Measurements from ENCODE around the gene FPR3.
"Not testable (repeated sequence)": the region's sequence is repeated elsewhere in the genome, so short reads cannot be mapped to it uniquely, and the experiment has no call there.

The FPR3 gene, protein sequence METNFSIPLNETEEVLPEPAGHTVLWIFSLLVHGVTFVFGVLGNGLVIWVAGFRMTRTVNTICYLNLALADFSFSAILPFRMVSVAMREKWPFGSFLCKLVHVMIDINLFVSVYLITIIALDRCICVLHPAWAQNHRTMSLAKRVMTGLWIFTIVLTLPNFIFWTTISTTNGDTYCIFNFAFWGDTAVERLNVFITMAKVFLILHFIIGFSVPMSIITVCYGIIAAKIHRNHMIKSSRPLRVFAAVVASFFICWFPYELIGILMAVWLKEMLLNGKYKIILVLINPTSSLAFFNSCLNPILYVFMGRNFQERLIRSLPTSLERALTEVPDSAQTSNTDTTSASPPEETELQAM

DNA sequence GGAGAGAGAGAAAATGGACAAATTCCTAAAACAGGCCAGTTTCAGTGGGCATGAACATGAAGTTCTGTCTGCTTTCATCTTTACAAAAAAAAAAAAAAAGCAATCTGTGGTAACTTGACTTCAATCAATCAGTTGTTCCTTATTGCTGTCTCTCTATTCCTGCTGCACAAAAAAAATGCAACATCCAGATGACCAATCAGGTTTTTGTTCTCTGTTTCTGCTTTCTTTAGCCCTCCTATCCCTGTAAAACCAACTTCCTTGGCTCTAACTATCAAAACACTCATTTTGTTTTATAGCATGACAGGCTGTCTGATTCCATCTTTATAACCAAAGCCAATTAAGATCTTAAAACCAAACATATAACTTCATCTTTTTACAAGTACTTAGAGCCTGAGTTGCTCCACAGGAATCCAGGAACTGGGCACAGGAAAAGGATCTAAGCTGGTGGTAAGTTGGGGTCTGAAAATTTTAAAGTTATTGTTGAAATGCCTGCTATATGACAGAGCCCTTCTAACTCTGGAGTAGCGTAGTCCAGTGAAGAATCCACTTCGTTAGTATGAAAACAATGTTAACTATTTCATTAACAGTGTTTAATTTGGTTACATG, at the start of gene FPR3:
Gene FPR3, plus strand, starts transcription at position 273 of the 606 bp plus-strand sequence. CDS start 28,592 bp downstream, outside the sequence.
- no peak for DNase-seq

DNA sequence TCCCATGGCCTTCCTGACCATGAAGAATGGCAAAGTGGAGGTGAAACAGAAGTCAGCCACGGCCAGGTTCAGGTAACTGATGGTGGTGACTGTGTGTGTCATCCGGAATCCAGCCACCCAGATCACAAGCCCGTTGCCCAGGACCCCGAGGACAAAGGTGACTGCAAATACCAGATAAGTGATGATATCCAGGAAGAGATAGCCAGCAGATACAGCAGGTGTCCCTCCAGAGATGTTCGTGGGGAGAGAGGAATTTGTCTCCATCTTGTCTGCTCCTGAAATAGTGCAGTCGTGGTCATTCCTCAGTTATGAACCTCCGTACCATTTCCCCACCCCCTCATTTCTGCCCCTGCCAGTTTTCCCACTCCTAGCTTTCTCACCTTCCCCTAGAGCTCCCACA, 48.2 kb upstream of the FPR3 start:
- no peak for DNase-seq

DNA sequence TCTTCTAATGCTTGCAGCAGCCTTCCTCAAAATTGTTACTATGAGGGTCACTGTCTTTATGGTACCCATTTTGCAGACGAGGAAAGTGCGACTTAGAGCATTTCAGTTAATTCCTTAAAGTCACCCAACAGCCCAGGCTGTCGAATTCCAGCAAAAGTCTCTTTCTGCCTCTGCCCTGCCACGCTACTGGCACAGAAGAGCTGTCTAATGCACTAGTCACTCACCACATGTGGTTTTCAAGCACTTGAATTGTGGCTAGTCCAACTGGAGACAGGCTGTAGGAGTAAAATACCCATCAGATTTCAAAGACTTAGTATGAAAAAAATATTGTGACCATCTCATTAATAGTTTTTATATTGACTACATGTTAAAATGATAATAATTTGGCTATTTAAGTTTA, 45.0 kb upstream of the FPR3 start:
- DNase-seq: no peak

DNA sequence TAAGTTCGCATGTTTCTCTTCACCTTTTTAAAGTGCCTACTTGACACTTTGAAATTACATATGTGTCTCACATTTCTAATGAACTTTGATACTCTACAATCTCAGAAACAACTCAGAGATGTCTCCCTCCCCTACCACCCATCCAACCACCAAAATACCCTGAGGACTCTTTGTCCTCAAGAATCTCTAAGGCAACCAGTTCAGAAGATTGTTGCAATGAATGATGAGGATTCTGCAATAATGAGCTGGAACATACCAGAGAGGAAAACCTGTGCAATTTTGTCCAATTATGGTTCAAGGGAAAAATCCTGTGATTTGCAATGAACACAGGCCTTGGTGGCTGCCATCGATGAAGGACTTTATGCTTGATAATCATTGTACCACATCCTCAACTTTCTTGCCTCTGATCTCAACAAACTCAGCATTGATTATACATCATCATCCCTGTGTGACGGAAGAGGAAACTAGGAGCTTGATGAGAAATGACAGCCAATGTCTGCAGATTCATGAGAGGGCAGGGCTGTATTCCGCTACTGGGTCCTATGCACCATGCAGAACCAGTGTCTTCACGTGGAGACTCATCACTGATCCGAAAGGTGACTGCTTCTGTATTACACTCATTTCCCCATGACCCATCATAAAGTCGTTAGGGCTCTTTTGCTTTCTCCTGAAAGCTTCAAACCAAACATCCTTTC, 44.4 kb upstream of the FPR3 start:
- DNase-seq: no peak

DNA sequence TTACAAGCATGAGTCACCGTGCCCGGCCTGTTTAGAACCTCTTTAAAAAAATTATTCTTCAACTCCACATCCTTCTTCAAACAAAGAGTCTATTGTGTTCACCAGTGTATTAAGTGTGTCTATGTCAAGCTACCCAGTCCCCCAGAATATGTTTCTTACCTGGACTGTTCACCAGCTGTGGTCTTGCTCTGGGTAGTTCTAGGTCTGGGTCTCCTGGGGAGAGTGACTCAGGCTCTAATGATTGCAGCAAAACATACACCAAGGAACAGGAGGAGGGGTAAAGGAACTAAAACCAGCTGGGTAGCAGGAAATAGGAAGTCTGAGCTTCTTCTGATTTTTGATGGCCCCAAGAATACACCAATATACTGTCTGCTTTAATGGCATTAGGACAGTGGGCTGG, 43.3 kb upstream of the FPR3 start, which contains the start of gene FPR1:
Gene FPR1, minus strand, starts transcription at position 224 of the 400 bp plus-strand sequence. CDS start 4,884 bp downstream, outside the sequence.
- DNase-seq: no peak

DNA sequence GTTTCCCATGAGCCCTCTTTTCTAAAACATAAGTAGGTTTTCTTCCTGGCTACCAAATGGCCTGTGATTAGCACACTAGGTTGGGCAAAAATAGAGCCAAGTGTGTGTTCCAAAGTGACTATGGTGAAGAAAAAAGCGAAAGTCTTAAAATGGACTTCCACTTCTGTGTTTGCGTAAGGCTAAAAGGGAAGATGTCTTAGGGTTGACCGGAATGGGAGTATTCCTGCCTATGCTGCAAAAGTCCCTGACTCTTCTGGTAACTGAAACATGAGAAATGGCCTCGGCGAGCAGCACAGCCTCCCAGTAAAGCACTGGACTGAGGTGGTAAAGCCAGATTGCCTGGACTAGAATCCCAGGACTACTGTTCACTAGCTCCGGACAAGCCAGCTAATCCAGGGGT, 40.8 kb upstream of the FPR3 start:
- no peak for DNase-seq

DNA sequence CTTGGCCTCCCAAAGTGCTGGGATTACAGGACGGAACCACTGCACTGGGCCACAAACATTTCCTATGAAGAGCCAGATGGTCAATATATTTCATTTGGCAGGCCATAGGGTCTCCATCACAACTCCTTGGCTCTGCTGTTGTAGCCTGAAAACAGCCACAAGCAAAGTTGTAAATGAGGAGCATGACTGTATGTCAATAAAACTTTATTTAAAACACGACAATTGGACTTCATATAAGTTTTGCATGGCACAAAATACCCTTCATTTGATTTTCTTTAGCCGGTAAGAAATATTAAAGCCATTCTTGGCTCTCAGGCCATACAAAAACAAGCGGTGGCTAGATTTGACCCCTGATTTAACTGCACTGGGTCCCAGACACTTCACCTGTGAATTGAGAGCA, 40.2 kb upstream of the FPR3 start:
- DNase-seq: no peak

DNA sequence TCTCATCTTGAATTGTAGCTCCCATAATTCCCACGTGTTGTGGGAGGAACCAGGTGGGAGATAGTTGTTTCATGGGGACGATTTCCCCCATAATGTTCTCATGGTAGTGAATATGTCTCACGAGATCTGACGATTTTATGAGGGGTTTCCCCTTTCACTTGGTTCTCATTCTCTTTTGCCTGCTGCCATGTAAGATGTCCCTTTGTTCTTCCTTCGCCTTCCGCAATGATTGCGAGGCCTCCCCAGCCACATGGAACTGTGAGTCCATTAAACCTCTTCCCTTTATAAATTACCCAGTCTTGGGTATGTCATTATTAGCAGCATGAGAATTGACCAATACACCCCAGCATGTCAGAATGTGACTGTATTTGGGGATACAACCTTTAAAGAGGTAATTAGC, 39.4 kb upstream of the FPR3 start:
- DNase-seq: no peak

DNA sequence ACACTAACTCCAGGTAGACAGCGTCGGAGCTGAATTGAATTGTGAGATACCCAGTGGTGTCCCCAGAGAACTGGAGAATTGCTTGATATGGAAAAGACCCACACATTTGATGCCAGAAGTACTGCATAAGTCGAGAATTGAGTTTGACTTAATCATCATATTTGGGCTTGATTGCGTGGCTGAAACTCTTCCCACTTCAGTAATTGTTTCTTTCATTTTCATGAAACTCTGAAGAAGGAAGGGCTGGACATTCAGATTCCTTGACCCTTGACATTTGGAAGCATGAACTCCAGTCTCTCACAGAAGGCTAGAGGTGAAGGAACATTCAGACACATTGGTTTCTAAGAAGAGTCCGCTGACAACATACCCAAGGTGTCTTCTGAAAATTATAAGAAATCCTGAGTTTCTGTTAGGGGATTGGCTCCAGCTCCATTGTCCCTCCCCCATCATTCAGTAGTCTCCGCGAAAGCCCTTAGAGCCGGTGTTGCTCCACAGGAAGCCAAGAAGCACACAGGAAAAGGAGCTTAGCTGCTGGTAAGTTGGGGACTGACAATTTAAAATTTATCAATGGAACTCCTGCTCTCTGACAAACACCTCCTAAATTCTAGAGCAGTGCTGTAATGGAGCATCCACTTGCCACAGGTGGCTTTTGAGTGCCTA, 34.1 kb upstream of the FPR3 start, which contains the start of gene FPR2:
Gene FPR2, plus strand, starts transcription at position 484 of the 660 bp plus-strand sequence. CDS start 7,479 bp downstream, outside the sequence.
- no peak for DNase-seq

DNA sequence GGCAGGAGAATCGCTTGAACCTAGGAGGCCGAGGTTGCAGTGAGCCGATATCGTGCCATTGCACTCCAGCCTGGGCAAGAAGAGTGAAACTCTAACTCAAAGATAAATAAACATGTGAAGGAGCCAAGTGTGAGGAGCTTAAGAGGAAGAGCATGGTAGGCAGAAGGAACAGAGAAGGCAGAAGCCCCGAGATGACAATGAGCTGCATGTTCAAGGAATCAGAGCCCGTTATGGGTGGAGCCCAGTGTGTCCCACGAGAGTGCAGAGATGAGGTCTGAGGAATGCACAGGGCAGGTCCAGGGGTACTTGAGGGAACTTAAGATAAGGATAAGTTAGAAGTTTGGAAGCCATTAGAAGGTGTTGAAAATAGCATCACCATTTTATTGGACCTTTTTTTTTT, 33.3 kb upstream of the FPR3 start:
- no peak for DNase-seq

DNA sequence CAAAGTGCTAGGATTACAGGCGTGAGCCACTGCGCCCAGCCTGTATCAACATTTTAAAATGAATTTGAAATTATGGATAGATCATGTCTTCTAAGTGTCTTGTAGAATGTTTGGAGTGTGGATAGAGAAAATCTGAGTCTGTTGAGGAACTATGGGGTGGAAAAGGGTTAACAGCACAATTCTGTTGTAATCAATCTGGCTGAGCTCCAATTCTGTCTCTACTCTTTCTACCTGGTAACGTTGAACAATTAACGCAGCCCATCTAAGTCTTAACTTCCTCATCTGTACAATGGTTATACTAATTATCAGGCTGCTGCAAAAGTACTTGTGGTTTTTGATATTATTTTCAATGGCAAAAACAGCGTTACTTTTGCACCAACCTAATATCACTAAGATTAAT, 29.9 kb upstream of the FPR3 start:
- DNase-seq: no peak

DNA sequence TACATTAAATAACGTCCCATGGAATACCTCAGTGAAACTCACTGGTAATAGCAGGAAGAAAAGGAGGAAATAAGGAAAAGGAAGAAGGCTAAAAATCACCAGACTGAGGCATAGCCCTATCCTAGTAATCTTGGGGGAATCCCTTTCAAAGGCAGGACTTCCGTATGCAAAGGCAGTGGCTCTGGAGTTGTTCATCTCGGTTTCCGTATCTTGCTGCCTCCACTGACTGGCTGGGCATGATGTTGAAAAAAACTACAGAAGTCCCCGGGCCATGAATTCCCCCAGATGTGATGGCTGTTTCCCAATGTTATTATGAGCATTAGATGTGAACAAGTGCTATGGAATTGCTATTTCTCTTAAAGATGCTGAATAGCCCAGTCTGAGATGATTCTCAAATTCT, 28.5 kb upstream of the FPR3 start:
- DNase-seq: no peak

DNA sequence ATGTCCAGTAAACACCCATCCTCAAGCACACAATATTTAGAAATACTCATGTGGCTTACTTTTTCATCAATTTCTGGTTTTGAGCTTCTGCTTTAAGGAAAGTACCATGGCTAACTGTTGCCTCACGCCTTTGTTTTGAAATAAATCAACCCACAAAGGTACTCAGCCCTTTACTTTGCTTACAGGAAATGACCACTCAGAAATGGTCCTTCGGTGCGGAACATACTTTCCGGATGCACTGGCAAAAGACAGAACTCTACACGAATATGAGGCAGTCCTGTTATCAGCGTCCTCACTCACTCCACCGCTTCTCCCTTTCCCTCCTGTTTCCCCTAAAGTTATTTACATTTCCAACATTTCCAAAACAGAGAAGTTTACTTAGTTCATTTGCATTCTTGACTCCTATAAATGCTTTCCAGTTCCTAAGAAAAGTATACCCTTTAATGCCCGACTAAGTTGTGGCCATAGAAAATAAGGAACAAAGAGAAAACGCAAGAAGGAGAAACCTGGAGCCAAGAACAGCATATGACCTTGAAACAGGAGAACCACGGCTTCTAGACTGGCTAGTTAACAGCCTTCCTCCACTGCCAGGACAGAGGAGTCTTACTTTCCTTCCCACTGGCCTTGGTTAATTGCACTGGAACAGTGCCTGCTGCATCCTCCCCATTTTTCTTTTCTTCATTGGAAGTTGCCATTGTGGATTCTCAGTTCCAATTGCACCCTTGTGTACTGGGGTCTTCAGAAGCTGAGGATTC, 23.4 kb upstream of the FPR3 start:
- no peak for DNase-seq

DNA sequence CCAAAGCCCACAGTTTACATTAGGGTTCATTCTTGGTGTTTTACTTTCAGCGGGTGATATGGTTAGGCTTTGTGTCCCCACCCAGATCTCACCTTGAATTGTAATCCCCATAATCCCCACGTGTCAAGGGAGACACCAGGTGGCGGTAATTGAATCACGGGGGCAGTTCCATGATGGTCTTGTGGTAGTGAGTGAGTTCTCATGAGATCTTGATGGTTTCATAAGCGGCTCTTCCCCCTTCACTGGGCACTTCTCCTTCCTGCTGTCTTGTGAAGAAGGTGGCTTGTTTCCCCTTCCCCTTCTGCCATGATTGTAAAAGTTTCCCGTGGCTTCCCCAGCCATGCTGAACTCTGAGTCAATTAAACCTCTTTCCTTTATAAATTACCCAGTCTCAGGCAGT, 22.0 kb upstream of the FPR3 start:
- no peak for DNase-seq

DNA sequence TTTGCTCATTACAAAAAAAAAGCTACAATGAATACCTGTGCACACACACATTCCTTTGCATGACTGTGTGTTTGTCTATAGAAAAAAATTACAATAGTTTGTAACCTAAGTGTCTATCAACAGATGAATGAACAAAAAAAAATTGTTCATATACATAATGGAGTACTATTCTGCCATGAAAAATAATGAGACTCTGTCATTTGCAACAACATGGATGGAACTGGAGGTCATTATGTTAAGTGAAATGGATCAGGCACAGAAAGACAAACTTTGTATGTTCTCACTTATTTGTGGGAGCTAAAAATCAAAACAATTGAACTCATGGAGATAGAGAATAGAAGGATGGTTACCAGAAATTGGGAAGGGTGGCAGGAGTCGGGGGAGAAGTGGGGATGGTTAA, 18.4 kb upstream of the FPR3 start:
- DNase-seq: not testable (repeated sequence)

DNA sequence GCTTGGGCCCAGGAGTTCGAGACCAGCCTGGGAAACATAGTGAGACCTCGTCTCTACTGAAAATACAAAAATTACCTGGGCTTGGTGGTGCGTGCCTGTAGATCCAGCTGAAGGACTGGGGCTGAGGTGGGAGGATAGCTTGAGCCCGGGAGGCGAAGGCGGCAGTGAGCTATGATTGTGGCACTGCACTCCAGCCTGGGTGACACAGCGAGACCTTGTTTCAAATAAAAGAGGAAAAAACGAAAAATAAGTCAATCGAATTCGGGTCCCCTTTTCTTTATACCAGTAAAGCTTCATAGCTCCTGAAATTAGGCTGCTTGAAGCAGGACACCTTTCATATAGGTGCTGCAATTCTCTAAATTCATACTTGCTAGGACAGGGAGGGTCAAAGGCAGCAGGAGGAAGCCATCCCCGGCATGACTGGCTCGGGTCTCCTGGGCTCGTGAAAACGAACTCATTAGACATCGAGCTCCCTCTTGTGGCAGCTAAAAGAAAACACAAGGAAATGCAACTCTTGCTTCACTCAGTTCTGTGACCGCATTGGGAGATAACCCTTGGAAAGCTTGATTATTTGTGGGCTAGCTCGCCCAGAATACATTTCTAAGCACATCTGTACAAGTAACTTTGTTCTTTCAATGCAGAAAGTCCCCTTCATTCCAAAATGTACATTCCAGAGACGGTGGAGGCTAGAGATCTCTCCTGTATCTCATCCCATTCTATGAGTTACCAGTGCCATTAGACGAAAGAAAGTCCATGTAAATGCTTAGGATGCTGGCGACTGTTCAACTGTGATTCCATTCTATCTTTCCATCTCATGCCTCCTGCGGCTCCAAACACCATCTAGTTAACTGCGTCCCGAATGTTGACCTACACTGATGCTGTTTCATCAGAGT, 17.1 kb upstream of the FPR3 start:
- peak; percentile 7 for DNase-seq

DNA sequence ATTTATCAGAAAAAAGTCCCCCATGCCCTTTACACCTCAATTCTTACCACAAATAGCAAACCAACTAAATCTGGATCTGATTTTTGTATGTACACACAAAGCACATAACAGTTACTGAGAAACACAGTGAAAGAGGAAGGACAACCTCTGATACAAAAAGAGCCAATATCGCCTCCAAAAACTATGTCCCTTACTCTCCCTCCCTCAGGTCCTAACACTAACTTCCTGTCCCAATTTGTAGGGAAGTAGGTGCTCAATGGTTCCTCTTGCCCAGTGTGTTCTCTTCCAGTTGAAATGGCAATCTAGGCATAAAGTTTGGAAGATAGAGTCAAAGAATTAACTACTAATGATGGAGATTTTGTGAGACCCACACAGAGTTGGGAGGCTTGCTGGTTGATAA, 15.8 kb upstream of the FPR3 start:
- DNase-seq: no peak

DNA sequence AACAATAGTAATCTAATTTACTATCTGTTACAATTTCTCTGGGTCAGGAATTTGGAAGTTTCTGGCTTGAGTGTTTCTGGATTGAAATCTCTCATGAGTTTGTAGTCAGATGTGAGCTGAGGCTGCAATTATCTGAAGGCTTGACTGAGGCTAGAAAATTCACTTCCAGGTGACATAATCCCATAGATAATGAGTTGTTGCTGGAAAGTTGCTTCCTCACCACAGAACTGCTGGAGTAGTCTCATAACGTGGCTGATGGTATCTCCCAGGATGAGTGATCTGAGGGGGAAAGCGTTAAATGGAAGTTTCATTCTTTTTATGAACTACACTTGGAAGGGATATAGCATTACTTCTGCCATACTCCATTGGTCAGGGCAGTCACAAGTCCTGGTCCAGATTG, 15.3 kb upstream of the FPR3 start:
- no peak for DNase-seq

DNA sequence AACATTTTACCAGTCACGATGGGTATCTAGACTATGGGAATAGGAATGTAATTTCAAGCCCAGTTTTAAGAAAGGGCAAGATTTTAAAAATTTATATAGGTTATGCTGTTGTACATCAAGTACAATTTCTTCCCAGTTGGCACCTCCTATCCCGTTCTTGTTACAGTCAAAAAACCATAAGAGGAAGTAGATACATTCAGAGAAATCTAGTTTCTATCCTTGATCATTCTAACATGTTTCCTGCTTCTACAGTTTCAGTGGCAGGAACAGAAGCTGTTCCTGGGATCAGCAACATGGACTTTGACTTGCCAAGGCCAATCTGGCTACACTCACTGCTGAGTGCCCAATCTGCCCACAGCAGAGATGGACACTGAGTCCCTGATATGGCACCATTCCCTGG, 14.7 kb upstream of the FPR3 start:
- no peak for DNase-seq

DNA sequence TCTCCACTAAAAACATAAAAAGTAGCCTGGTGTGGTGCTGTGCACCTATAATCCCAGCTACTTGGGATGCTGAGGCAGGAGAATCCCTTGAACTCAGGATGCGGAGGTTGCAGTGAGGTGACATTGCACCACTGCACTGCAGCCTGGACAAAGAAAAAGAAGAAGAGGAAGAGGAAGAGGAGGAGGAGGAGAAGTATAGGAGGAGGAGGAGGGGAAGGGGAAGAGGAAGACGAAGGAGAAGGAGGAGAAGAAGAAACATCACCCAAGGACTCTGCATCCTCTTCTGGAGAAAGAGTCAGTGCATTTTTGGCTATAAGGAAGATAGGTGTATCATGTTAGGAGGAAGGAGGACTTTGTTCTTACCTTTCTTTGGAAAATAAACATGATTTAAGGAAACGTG, 13.0 kb upstream of the FPR3 start:
- DNase-seq: no peak

DNA sequence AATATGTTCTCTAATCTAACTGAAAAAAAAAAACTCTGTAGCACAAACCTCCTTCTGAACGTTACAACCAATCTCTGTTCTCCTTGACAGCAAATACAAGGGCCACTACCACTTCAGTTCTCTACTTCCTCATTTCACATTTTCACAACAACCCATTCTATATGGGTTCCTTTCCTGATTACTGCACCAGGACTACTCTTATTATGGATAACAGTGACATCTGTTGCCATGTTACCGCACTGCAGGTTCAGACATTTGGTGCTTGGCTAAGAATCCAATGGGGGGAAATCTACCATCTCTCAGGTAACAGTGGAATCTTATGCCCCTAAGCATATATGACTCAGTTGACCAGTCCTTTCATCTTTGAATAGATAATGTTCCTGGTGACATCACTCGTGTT, 11.6 kb upstream of the FPR3 start:
- no peak for DNase-seq

Measured in NCI-H2029 treated with DMSO at 0.1 percent for 48 hours (cell line).